ENCODE measurements around the gene VENTX.
A peak's percentile ranks its signal among the peaks of the same experiment; 100 is the strongest.

Gene VENTX

GRCh38 chr10:133235265-133235855, 2.3 kb upstream of the VENTX start:
- DNase-seq (ENCODE audit: low spot score): no peak

DNA sequence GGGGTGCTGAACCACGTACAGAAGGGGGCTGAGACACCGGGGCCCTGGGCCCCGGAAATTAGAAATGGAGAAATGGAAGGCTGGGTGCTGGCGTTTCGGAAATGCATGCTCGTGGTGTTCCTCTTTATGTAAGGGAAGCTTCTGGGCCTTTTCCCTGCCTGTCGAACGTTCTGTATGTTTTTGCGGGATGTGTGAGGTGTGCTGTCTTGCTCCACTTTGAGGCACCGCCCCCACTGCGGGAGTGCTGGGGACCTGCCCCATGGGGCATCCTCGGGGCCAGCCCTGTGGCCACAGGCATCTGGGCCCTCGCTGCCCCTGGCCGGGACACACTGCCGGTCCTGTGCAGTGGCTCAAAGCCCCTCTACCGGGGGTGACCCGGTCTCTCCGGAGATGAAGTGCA, 1.7 kb upstream of the VENTX start:
- no peak for DNase-seq (ENCODE audit: low spot score)

- DNase-seq (ENCODE audit: low spot score): no peak
These were observed 1.0 kb upstream of the VENTX start for GRCh38 chr10:133236401-133237240.

DNA sequence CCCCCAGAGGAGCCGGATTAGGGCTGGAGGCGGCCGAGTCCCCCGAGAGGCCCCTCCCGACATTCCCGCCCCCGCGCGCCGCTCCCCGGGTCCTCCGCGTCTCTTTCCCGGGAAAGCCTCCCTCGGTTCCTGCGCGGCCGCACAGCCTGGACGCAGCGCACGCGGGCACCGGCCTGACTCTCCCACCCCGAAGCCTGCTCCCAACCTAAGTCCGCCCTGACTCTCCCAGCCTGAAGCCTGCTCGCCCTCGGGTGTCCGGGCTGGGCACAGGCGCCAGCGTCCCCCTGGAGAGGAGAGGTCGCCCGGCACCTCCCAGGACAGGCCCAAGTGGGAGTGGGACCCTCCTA, 441 bp upstream of the VENTX start:
- DNase-seq (ENCODE audit: low spot score): no peak

DNA sequence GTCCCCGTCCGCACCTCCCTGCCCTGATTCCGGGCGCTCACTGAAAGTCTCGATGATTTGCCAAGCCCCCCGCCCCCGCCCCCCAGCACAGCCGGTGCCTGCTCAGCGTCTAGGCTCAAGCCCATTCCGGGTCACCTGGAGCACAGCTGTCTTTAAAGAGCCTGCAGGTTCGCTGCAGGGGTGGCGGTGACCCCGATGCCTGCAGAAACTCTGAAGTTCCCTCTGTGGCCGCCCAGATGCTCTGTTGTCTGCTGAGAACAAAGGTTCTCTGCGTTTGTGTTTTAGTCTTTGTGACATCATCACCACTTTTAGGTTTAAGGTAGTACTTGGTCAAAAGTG, 780 bp downstream of the VENTX start:
- DNase-seq (ENCODE audit: low spot score): no peak

DNA sequence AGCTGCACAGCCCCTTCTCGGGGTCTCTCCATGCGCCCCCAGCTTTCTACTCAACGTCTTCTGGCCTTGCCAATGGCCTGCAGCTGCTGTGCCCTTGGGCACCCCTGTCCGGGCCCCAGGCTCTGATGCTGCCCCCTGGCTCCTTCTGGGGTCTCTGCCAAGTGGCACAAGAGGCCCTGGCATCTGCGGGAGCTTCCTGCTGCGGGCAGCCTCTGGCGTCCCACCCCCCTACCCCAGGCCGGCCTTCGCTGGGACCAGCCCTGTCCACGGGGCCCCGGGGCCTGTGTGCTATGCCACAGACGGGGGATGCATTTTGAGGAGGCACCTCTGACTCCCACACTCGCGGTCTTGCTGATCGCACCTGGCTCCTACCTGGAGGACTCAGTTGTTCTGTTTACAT, 2.3 kb downstream of the VENTX start:
- no peak for DNase-seq (ENCODE audit: low spot score)

DNA sequence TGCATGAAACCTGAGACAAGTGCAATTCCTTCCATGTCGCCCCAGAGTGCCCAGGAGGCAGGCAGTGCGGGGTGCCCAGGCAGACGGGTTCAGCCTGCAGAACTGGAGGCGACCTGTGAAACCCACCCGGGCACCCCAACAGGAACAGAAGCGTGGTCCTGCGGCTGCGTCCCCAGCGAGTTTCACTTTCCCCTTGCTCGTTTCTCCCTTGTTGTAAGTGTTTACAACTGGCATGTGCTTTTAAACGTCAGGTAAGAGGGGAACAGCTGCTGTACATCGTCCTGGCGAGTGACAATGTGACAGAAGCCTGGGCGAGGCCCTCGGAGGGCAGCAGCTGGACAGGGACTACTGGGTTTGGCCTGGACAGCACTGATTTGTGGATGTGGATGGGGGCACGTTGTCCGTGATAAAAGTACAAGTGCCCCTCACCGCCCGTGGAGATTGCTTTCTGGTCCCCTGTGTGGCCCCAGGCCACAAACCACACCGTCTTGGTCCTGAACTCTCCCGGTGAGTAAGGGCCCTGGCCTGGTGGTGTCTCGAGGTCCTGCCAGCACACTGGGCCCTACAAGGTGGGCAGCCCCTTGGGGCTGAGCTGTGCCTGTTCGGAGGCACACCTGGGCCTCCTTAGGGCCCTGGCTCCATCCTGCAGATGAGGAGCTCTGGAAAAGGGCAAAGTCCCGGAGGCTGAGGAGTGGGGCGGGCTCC, 4.0 kb downstream of the VENTX start:
- DNase-seq (ENCODE audit: low spot score): no peak

GRCh38 chr10:133242611-133243356, 5.1 kb downstream of the VENTX start:
- DNase-seq (ENCODE audit: low spot score): no peak

GRCh38 chr10:133243593-133243992, 5.9 kb downstream of the VENTX start:
- DNase-seq (ENCODE audit: low spot score): no peak

GRCh38 chr10:133245439-133246235, 8.0 kb downstream of the VENTX start:
- peak; percentile 93 for DNase-seq (ENCODE audit: low spot score)

- DNase-seq (ENCODE audit: low spot score): no peak
These were observed 8.6 kb downstream of the VENTX start for GRCh38 chr10:133246236-133246626.

GRCh38 chr10:133247681-133248333, 10.2 kb downstream of the VENTX start:
- no peak for DNase-seq (ENCODE audit: low spot score)

GRCh38 chr10:133248334-133248715, 10.7 kb downstream of the VENTX start:
- DNase-seq (ENCODE audit: low spot score): no peak

- no peak for DNase-seq (ENCODE audit: low spot score)
These were observed 11.6 kb downstream of the VENTX start for GRCh38 chr10:133249094-133249780.

DNA sequence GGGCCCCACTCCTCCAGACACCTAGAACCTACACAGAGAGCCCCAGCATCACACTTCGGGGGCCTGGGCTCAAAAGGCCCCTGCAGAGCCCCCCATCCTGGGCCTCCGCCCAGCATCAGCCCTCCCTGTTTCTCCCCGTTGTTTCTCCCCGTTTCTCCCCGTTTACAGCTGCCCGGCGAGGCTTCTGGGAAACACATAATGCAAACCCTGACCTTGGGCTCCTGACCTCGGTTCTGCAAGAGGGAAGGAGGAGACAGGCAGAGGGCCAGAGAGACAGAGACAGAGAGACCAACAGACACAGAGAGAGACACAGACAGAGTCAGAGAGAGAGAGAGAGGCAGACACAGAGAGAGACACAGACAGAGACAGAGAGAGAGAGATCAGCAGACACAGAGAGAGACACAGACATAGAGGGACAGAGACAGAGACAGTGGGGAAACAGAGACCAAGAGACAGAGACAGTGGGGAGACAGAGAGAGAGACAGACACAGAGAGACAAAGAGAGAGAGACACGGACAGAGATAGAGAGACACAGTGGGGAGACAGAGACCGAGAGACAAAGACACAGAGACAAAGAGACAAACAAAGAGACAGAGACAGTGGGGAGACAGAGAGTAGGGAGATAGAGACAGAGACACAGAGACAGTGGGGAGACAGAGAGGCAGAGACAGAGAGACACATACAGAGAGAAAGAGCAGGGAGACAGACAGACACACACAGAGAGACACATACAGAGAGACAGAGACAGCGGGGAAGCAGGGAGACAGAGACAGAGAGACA, 12.5 kb downstream of the VENTX start:
- no peak for DNase-seq (ENCODE audit: low spot score)

DNA sequence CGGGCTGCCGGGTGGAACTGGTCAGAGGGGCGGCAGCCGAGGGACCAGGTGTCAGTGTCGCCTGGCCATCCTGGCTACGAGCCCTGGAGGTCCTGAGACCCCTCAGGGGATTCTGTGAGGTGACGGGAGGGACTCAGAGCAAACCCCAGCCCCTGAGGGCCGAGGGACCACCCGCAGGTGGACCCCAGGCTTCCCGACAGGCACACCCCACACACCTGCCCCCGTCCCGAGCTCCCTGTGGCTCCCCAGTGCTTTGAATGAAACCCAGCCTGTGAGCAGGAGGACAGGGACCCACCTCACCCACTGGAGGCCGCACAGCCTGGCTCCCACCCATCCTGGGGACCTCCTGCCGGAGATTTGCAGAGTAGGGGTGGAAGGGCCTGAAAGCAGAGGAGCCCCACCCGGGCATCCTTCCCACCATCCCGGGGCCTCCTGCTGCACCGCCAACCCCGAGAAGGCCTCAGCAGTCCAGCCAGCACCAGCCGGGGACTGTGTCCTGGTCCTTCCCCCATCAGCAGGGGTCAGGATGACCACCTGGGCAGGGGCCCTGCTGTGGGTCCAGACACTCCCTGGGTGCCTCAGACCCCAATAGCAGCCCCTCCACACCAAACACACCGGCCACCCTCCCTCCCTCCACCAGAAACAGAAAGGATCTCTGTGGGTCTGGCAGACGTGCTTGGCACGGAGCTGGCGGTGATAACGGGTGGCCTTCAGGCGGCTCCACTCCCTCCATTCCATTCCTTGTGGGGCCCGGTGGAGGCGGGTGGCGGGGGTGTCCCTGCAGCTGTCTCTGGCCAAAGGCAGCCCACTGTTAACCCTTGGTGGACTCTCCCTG, 13.9 kb downstream of the VENTX start:
- peak; percentile 53 for DNase-seq (ENCODE audit: low spot score)

- DNase-seq (ENCODE audit: low spot score): no peak
These were observed 14.5 kb downstream of the VENTX start for GRCh38 chr10:133252223-133252552.

GRCh38 chr10:133253361-133253955, 15.8 kb downstream of the VENTX start:
- no peak for DNase-seq (ENCODE audit: low spot score)
